Smooth muscle cell of the brain vasculature (primary cell): ENCODE measurements around the gene RPSA.
"Not testable (repeated sequence)": the region's sequence is repeated elsewhere in the genome, so short reads cannot be mapped to it uniquely, and the experiment has no call there.

ENCODE experiments used
- DNase-seq: peaks from one replicate; pipeline ENCODE4 v3.0.0-alpha.2; 2012; ENCODE audit warnings: low read depth, low spot score

Gene RPSA

DNA sequence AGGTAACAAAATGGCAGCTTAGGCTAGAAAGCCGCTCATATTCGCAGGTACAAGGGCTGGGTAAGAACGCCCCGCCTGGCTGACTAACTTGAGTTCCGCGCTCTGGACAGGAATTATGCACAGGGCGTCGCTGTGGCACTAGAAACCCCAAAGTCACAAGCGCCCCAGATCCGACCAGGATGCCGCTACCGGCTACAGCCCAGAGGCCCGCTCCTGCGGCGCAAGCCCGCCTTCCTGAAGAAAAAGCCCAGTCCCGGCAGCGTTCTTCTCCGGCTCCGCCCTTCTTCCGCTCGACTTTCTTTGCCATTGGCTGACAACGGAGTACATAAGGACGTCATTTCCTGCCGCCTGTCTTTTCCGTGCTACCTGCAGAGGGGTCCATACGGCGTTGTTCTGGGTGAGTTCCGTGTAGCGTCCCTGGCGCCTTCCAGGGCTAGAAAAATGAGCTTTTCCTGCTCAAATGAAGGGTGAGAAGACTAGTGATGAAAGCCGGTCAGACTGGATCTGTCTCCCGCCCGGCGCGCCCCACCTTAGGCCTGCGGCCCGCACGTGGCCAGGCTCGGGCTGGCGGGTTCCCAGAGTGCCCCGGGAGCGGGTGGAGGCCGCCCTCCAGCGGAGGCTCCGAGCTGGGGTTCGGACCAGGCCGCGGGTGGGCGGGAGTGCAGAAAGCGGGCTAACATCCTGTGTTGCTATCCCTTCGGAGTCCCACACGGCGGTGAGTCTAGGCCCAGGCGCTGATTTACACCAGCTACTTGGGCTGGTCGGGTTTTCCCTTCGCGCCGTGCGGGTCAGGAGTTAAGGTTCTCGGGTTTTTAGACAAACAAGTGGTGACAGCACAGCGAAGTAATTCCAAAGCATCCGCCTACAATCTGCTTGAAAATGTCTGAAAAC is at the start of gene RPSA:
TSS of gene RPSA (plus strand) at position 353 of the 891 bp plus-strand sequence. CDS start 934 bp downstream, outside the sequence.
- peak; percentile 93 for DNase-seq

DNA sequence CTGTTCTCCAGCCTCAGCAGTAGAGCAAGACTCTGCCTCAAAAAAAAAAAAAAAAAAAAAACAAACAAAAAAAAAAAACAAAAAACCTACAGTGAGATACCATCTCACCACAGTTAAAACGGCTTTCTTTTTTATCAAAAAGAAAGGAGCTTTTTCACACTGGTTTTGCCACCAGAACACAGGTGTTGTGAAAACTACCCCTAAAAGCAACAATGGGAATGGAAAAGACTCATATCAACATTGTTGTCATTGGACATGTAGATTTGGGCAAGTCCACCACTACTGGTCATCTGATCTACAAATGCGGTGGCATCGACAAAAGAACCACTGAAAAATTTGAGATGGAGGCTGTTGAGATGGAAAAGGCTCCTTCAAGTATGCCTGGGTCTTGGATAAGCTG is 48.2 kb upstream of the RPSA start:
- DNase-seq, result no peak

DNA sequence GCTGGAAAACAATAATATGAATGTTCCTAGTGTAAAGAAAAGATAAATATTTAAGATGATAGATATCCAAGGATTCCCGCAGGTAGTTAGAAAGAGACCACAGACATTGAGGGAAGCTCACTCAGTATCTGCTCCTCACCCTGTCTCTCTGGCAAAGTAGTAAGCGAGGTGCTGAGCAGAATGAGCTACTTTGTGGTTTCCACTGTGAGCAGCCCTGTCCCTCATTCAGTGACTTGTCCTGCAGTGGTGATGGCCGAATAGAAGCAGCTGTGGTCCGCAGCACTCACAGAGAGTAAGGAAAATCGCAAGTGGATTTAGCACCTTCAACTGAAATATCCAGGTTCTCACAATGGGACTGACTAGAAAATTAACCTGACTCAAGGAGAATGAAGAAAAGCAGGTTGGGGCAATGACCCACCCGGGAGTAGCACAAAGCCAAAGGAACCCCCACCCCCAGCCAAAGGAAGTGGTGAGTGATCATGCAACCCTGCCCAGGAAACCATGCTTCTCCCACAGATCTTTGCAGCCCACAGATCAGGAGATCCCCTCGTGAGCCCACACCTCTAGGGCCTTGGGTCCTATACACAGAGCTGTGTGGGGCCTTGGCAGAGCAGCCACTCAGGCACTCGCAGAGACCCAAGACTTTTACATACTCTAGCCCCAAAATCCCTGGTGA is 45.1 kb upstream of the RPSA start:
- no peak for DNase-seq

DNA sequence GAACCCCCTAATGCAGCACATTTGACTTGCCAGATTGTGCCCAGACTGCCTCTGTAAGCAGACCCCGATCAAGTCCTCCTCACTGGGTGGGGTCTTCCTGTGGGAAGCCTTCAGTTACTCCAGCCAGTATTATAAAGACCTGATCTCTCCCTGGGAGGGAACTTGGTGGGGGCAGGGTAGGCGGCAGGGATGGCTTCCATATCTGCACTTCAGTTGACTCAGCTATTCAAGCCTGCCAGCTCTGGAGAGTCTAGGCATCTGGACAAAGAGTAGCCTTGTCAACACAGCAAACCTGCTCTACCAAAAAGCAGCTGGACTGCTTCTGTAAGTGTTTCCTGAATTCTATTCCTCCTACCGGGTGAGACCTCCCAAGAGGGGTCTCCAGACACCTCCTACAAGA is 44.3 kb upstream of the RPSA start:
- no peak for DNase-seq

DNA sequence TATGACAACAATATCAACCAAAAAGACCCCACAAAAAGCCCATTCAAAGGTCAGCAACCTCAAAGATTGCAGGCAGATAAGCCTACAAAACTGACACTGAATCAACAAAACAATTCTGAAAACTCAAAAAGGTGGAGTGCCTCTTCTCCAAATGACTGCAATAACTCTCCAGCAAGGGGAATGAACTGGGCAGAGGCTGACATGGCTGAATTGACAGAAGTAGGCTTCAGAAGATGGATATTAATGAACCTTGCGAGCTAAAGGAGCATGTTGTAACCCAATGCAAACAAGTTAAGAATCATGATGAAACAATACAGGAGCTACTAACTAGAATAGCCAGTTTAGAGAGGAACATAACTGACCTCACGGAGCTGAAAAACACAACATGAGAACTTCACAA is 43.7 kb upstream of the RPSA start:
- DNase-seq, result no peak

DNA sequence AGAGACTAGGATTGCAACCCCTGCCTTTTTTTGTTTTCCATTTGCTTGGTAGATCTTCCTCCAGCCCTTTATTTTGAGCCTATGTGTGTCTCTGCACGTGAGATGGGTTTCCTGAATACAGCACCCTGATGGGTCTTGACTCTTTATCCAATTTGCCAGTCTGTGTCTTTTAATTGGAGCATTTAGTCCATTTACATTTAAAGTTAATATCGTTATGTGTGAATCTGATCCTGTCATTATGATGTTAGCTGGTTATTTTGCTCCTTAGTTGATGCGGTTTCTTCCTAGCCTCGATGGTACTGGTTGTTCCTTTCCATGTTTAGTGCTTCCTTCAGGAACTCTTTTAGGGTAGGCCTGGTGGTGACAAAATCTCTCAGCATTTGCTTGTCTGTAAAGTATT is 36.1 kb upstream of the RPSA start:
- not testable (repeated sequence) for DNase-seq

DNA sequence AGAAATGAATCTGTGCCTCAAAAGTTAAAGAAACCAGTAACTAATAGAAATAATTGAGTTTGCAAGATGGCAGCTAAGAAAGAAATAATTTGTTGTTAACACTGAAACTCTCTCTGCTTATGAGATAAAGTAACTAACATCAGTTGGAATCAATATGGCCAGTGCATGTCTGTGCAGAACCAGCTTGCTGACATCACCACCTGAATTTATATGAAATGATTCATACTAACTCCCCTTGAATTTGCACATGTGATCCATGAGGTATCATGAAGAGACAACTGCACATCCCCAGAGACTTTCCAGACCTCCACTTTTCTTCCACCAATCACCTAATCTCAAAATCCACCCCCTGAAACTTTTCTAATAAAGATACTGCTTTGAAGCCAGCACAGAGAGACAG is 33.7 kb upstream of the RPSA start:
- DNase-seq, result no peak

DNA sequence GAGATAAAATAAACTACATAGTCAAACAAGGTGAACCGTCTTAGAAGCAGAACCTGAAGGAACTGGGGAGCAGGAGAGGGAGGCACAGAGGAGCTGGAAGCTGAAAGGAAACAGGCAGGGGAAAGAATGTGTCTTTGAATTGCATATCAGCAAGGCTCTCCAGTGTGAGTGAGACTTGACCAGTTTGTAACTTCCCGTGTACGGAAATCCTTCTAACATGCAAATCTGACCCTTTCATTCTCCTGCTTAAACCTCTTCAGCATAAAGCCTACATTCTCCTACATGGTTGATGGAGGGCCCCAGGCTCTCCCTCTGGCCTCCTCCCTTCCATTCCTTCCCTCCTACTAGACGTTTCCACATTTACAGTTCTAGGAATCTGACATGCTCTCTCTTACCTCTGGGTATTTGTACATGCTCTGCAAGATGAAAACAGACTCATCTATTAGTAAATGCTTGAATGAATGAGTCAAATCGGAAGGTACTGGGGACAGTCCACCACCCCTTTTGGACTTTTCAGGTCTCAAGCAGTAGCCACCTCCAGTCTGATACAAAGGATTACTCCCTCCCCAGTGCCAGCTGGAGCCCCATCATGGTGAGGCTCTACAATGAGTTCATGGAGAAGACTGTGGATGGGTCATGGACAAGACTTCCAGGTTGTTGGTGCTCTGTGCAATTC is 29.4 kb upstream of the RPSA start:
- DNase-seq, result no peak

DNA sequence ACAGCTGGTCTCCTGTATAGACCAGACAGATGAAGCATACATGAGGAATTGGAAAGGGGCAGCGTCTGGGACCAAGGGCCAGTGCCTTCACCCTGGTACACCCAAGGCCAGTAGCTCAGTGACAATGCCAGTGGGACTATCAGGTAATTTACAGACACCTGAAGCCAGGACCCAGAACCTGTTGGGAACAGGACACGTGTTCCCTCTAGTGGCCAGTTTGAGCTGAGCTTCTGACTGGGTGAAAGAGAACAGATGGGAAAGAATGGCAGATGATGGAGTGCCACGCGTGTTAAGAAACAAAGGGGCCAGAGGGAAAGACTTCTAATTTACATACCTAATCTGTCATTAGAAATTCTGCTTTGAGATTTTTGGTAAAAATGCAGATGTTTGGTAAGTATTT is 28.4 kb upstream of the RPSA start:
- DNase-seq, result no peak

DNA sequence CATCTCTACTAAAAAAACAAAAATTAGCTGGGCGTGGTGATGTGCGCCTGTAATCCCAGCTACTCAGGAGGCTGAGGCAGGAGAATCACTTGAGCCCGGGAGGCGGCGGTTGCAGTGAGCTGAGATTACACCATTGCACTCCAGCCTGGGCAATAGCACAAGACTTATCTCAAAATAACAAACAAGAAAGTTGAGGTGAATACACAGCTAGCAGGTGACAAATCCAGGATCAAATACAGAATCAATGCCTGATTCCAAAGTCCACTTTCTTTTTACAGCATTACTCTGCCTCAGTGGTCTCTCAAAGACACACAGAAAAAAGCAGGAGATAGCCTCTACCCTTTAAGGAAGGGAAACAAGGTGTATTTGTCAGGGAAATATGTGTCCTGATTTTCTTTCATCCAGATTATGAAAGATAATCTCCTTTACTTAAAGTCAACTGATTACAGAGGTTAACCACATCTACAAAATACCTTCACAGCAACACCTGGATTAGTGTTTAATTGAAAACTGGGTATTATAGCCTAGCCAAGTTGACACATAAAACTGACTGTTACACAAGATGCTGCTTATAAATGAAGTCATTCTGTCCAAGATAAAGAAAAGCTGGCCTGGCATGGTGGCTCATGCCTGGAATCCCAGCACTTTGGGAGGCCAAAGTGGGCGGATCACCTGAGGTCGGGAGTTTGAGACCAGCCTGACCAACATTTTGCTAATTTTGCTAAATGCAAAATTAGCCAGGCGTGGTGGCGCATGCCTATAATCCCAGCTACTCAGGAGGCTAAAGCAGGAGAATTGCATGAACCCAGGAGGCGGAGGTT is 27.4 kb upstream of the RPSA start:
- no peak for DNase-seq

DNA sequence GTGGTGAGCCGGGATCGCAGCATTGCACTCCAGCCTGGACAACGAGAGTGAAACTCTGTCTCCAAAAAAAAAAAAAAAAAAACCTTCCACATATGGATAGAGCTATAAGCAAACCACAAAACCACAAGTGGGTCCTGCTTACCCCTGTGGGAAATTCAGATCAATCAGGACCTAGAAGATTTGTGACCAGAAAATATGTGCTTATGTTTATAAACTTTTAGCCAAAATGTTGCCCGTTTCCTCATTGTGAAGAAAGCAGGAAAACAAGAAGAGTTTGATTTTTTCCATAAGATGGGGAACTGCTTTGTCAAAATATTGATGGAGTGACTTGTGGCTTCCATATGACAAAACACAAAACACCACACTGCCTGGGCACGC is 26.8 kb upstream of the RPSA start:
- DNase-seq, result no peak

DNA sequence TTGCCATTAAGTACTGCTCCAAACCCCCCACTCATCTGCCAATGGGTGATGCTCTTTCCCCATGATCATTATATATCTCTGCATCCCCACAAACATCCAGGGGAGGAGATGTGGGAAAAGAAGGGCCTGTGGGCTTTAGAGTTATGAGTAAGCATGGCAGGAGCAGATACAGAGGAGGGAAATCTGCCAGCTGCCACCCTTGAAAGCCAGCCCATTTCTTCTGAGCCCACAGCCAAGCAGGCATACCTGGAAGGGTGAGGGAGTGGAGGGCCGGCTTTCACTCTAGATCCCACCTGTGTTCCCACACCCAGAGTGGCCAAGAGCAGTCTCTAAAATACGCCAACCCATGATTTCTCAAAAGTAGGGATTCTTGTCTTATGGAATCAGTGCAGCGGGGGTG is 25.1 kb upstream of the RPSA start:
- DNase-seq, result no peak

DNA sequence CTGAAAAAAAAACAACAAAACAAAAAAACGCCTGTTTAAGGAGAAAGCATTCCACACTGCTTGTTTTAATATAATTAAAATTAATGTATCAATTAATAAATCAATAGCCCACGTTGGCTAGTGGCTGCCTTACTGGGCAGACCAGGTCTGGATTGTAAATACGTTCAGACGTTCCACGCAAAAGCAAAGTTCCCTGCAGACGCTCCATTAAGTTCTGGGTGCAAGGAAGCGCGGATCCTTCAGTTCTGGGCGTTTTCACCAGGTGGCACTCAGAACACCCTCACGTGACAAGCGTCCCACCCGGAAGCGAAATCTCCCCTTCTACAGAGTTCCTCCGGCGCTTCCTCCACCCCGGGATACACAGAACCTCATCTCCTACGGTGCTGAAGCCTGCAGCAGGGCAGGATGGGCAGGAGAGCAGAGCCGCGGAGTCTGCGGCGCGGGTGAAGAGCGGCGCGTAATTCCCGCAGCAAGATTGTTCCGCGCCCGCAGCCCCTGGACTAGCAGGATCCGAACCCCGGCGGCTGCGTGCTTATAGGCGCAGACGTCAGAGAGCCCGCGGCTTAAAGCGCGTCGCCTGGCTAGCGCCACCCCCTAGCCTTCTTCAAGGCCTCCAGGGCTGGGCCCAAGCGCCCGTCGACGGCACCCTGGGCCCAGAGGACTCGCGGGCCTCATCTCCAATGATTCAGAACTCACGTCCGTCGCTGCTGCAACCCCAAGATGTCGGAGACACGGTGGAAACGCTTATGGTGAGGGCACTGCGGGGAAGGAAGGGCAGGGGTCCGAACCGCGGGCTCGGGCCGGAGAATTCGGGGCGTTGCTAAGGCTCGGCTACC is 23.3 kb upstream of the RPSA start, which contains the start of gene SLC25A38:
TSS of gene SLC25A38 (plus strand) at position 326 of the 836 bp plus-strand sequence. CDS start at position 681, 355 bp downstream.
- peak; percentile 63 for DNase-seq

DNA sequence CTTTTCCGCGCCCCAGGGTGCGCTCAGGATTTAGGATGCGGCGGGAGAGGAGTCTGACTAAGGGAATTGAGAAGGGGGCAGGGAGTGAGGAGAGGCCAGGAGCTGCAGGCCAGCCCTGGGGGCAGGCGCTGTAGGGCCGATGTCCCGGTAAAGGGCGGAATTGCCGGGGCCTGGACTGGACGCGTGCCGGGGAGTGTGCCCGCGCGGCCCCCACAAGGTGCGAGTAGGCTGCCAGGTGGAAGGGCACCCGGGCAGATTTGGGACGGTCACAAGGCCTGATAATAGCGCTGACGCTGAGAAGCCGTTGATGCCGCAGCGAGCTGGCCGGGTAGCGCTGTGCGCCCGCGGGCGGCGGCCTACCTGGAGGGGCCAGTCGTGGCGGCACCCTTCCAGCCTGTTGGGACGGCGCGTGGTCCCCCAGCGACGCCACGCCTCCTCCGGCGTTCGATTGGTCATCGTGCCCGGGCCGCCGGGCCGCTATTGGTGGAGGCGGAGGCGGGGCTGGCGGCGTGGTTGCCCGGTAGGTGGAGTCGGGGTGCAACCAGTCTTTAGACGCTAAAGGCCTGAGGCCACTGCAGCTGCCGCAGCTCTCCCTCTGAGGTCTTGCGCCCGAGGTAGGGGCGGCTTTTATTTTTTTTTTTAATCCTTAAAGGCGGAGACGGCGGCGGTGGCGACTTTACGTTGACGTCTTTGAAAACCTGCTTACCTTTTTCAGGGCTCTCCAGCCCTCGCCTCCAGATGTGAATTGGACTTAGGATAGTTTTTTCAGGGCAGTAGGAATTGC is 22.4 kb upstream of the RPSA start:
- peak; percentile 79 for DNase-seq

DNA sequence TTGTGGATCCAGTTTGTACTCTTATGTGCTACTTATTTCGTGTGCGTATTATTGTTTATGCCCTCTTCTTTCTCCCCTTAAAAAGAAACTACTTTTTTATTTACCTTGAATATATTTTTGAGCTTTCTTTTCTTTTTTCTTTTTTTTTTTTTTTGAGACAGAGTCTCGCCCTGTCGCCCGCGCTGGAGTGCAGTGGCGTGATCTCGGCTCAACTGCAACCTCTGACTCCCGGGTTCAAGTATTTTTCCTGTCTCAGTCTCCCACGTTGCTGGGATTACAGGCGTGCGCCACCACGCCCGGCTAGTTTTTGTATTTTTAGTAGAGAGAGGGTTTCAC is 21.9 kb upstream of the RPSA start:
- no peak for DNase-seq

DNA sequence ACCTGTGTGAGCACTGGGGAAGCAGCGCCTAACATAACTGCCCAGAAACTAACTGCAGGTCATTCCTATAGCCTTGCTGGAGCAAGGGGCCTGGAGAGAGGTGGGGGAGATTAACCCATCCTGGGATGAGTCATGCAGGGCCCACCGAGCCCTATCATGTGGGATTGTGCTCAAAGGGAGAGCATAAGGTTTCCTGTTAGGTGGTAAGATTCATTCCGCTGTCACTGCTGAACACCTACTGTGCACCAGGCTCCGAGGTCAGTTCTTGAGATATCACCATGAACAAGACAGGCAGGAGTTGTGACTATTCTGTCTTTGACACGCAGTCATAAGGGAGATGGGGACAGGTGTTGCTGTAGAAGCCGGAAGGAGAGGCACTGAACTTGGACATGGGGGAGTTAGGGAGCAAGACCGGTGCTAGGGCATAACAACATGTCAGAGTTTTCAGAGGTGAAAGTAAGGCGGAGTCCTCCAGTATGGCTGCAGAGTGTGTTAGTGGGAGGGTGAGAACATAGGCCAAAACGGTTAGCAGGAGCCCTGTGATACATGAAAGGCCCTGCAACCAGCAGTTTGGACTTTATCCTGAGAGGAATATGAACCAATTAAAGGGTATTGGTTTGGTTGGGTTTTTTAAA is 20.9 kb upstream of the RPSA start:
- no peak for DNase-seq

DNA sequence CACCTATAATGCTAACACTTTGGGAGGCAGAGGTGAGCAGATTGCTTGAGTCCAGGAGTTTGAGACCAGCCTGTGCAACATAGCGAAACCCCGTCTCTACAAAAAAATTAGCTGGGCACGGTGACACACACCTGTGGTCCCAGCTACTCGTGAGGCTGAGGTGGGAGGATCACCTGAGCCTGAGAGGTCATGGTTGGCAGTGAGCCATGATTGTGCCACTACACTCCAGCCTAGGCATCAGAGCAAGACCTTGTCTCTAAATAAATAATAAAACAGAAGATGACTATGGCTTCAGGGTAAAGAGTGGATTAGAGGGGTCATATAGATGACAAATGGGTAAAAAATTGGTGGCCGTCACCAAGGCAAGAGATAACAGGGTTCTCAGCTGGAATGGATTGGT is 20.2 kb upstream of the RPSA start:
- DNase-seq, result no peak

DNA sequence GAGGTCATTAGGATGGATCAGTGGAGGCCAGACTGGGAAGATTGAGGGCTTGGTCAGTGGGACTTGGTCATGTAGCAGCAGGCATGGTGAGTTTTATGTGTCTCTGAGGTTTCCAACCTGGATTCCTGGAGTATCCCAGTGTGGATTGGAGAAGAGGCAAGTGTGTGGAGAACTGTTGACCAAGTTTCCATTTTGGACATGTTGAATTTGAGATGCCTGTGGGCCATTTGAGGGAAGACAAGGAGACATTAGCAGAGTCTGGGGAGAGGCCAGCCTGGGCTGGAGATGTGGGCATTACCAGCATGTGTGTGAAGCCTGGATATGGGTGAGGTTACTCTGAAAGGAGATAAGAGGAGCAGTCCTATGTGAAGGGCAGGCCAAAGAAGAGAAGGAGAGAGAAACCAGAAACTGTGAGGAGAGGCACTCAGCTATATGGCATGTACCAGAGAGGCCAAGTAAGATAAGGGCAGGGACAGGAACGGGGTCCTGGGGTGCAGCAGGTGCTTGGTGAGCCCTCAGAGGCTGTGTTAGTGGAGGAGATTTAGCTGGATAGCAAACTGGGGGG is 19.0 kb upstream of the RPSA start:
- DNase-seq, result no peak

DNA sequence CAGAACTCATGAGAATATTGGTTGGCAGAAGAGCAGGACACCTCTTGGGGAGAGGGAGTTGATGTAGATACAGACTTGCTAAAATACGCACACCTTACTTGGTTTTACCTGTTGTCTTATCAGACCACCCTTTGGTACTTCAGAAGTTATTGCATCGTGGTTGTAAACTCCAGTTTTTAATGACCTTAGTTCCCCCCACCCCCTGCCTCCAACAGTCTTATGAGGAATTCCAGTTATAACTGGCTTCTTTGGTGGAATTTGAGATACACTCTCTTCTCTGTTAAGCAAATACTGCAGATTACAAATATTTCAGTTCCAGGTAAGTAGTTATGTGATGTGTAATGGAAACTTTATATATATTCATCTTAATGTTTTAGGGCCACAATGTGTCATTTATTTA is 18.4 kb upstream of the RPSA start:
- DNase-seq, result no peak
